GM18507 (cell line): ENCODE data around the gene ALOX5AP.

ENCODE experiments used
- DNase-seq: peaks from one replicate; pipeline ENCODE4 v3.0.0; 2011; ENCODE audit warnings: low read depth; ENCODE audit not compliant: insufficient read length; ENCODE audit errors: extremely low spot score
- FAIRE-seq: peaks from 2 replicates; lab custom pipeline; 2011; peaks lifted over from hg19 to GRCh38; lab: Jason Lieb, UNC

Gene ALOX5AP

DNA sequence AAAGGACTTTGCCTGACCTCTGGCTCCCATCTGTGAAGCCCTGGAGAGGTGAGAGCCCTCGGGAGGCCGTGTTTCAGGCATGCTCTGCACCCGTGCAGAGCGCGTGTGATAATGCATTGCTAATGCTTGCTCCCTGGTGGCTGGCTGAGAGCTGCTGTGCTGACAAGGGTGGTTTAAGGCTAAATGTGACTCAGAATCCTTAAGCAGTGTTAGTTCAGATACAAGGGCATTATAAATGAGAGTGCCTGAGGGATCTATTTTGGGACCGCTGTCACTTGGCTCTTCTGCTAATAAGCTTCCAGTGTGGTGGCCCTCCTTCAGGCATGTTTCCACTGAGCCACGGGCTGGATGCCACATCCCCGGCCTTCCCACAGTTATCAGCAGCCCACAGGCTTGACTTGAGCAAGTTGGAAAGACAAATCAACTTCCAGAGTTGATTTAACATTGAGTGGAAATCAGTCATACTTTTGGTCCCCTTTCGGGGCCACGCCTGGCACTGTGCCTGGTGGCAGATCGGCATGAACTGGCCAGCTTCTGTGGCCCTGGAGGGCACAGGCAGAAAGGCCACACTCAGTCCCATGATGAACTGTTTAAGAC is 17.0 kb downstream of the ALOX5AP start:
- no peak for FAIRE-seq

DNA sequence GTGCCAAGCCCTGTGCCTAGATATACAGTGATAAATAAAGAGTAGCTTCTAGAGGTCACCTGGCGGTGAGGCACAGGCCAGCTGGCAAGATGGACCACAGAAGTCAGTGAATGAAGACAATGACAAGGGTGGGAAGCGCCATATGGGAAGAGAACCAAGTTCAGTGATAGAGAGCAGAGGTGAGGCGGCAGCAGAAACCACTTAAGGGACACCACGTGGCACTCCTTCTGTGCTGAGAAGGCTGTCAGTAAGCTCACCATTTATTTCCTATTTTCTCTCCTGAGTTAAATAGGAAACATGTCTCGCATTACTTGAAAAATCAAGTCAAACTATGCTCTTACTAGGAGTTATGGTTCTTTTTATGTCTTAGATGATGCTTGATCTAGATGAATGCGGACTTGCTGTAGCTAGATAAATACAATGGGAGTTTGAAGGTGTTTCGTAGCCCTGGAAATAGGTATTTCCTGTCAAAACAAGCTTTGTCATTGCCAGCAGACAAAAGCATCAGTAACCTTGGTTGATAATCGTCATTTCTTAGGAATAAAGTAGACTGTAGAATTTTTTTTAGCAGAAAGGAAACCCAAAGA is 17.8 kb downstream of the ALOX5AP start:
- DNase-seq (no peak), FAIRE-seq (no peak)

More for the DNA sequence above, 17.0 kb downstream of the ALOX5AP start:
- no peak for DNase-seq

DNA sequence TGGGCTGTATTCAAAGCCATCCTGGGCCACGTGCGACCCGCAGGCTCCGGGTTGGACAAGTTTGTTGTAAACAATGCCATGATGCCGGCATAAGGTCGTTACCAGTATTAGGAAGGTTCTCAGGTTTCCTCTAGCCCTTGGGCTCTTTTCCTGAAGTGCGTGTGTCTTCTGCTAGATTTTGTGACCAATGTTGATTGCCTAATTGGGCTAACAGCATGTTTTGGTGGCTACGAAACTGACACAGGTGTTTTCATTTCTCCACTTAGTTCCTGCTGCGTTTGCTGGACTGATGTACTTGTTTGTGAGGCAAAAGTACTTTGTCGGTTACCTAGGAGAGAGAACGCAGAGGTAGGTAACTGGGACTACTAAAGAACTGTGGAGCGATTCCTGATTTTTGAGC is 20.3 kb downstream of the ALOX5AP start:
- no peak for FAIRE-seq
- no peak for DNase-seq

DNA sequence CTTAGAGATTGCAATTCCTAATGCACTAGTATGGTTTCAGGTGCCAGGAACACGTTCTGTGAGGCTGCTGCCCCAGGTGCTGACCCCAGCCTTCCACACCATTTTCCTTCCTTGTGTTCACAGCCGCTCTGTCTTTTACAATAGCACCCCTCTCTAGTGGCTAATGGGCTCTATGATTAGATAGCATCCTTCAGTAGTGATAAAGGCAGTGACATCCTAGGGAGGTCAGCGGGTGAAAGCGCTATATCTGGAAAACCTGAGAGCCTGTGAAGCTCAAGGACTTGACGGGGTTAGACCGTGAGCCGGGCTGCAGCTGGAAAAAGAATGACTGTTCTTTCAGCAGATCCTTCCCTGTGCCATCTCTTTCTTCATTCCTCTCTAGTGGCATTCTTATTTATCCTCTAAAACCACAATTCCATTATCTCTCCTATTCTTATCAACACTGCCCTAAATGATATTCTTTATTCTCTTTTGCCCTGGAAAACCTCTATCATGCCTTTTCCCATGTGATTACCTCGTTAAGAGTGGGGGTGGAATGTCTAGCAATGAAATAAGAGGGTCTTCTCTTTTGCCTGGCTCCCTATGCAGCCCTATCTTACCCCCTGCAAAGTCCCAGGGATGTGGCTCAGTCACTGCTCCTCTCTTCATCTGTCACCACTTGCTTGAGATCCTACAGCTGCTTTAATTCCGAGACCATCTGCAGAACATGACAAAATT is 21.8 kb downstream of the ALOX5AP start:
- DNase-seq (no peak), FAIRE-seq (no peak)

DNA sequence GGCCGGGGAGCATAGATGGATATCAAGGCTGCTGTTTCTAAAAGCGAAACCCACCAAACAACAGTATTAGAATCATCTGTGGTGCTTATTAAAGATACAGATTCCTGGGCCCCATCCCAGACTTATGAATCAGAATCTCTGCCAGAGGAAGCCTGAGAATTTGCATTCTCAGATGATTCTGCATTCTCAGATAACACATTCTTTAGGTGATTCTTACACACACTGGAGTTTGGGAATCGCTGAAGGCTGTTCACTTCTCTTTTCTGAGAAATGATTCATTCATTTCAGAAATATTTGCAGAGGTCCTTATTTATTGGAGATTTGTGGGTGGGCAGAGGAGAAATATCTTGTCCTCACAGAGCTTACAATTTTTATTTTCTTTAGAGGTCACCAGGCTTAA is 24.4 kb downstream of the ALOX5AP start:
- no peak for FAIRE-seq
- no peak for DNase-seq

DNA sequence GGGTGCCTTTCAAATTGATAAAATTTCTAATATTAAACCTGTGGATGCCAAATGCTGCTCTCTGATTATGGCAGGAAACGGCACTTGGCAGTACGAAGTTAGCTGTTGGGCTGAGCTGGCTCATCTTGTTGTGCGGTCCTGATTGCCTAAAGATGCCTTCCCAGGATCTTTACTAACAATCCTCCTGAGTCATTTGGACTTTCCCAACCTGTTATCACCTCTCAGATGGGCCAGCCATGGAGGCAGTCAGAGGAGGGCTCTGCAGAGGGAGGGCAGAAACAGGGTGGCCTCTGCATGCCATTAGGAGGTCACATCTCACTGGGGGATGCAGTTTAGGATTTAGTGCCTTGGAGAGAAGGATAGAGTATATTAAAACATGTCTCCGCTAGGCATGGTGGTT is 27.3 kb downstream of the ALOX5AP start:
- FAIRE-seq (no peak), DNase-seq (no peak)

DNA sequence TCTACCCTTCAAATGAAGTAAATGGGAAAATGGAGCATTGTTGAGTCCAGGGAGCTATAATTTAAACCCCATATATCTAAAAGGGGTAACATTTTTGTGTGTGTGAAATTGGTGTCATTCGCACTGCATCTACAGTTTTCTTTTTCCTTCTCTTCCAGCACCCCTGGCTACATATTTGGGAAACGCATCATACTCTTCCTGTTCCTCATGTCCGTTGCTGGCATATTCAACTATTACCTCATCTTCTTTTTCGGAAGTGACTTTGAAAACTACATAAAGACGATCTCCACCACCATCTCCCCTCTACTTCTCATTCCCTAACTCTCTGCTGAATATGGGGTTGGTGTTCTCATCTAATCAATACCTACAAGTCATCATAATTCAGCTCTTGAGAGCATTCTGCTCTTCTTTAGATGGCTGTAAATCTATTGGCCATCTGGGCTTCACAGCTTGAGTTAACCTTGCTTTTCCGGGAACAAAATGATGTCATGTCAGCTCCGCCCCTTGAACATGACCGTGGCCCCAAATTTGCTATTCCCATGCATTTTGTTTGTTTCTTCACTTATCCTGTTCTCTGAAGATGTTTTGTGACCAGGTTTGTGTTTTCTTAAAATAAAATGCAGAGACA is 28.6 kb downstream of the ALOX5AP start:
- no peak for FAIRE-seq
- no peak for DNase-seq

DNA sequence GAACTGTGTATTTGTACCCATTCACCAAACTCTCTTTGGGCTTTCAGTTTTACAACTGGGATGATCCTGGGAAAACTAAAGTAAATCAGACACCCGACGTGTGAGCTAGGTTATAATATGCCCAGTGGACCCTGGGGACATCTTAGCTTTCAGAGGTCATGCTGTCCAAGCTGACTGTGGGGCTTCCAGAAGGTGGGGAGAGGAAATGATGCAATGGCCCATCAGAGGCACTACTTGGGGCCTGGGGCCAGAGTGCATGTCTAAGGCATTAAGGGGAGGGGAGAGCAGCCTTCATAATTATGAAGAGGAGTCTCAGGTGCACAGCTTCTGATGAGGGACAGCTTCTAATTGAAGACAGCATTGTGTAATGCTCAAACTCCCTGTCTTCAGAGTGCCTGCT is 30.9 kb downstream of the ALOX5AP start:
- FAIRE-seq (no peak), DNase-seq (no peak)

DNA sequence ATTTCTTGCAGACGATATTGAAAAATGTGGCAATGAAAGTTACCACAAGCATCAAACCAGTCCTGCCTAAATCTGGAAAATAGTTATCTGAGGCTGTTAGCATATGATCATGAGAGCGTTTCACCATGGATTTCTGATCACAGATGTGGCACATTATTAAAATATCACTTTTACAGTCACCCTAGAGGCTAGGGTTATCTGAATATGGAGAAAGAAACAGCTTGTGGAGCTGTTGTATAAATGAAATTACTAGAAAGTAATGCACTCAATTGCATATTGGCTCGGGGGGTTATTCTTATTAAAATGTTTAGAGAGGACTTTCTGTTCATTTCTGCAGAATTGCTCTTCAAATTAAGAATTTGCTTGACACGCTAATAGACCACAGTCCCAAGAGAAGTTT is 35.6 kb downstream of the ALOX5AP start:
- FAIRE-seq, result no peak
- DNase-seq, result no peak

DNA sequence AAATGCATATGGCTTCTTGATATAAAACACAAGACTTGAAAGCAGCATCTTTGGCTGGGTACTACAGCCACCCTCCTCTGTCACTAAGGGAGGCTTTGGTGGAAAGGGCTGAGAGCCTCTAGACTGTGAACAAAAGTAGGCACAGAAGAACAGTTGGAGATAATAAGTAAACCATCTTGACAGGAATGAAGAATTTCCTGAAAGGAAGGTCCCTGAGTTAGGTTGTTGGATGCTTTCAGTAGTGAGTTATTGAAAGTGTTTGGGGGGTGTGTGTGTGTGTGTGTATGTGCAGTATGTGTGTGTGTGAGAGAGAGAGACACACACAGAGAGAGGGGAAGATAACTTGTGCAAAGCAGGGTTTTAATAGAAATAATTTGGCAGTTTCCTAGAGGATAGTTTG is 38.2 kb downstream of the ALOX5AP start:
- DNase-seq (no peak), FAIRE-seq (no peak)

DNA sequence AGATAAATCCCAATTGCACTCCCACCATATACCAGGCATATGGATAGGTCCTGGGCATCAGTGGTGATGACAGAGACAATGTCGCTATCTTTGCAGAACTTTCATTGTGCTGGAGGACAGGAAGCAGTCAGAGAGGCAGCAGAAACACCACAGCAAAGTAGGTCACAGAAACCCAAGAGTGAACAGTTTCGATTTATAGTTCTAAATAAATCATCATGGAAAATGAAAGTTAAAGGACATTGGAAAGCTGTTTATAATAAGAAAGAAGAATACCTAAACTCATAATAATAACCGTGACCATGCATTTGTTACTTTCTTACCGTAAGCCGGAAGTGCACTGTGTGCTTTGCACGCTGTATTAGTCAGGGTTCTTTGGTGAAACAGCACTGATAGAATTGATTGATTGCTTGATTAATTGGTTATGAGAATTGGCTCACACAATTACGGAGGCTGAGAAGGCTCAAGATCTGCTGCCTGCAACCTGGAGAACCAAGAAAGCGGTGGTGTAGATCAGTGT is 38.9 kb downstream of the ALOX5AP start:
- peak; percentile 68 for FAIRE-seq
- no peak for DNase-seq

DNA sequence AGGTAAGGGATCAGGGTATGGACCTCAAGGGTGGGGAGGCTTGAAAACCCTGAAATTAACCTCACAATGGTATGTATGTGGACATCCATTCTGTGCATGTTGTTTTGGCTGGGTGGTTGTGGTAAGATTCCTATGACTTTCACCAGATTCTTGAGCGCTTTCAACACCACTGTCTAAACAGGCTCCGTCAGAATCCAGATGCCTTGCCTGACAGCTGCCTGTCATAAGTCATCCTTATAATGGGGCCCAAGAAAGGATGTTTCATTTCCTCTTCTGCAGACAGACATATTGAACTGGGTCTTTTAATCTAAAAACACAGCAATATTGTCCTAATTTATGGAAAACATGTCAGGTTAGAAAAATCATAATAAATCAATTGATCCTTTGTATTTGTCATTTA is 41.3 kb downstream of the ALOX5AP start:
- no peak for DNase-seq
- no peak for FAIRE-seq

DNA sequence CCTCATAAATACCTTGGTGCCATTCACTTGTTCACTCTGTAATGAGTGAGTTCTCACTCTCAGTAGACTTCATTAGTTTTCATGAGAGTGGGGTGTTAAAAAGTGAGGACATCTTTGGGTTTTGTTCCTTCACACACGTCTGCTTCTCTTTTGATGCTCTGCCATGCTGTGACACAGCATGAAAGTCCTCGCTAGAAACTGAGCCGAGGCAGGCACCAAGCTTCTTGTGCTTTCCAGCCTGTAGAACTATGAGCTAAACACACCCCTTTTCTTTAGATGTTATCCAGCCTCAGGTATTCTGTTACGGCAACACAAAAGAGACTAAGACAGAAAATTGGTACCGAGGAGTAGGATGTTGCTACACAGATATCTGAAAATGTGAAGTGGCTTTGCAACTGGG is 43.7 kb downstream of the ALOX5AP start:
- no peak for DNase-seq
- no peak for FAIRE-seq

DNA sequence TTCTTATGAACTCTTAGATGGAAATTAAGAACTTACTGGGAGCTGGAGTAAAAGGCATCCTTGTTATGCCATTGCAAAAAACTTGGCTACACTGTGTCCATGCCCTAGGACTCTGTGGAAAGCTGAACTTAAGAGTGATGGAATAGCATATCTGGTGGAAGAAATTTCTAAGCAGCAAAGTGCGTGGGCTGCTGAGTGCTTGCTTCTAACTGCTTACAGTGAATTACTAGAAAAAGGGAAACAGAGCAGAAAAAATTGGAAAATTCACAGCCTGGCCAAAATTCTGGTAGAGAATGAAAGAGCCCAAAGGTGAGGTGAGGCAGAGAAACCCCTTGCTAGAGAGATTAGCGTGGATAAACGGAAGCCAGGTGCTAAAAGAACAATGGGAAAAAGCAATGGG is 44.3 kb downstream of the ALOX5AP start:
- FAIRE-seq, result no peak
- no peak for DNase-seq

DNA sequence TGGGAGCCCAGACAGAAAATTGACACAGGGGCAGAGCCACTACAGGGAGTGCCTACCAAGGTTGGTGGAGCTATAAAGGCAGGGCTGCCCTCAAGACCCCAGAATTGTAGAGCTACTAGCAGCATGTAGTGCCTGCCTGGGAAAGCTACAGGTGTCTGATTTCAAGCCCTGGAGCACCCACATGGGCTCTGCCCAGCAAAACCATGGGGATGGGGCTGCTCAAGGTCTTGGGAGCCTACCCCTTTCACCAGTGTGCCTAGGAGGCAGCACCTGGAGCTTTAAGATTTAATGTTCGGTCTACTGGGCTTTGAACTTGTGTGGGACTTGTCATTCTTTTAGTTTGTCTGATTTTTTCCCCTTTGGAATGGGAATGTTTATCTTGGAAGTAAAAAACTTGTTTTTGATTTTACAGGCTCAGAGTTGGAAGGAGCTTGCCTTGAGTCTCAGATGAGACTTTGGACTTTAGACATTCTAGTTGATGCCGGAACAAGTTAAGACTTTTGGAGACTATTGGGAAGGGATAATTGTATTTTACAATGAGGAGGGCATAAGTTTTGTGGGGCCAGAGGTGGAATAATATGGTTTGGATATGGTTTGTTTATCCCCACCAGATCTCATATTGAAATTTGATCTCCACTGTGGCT is 45.1 kb downstream of the ALOX5AP start:
- FAIRE-seq, result no peak
- DNase-seq, result no peak

DNA sequence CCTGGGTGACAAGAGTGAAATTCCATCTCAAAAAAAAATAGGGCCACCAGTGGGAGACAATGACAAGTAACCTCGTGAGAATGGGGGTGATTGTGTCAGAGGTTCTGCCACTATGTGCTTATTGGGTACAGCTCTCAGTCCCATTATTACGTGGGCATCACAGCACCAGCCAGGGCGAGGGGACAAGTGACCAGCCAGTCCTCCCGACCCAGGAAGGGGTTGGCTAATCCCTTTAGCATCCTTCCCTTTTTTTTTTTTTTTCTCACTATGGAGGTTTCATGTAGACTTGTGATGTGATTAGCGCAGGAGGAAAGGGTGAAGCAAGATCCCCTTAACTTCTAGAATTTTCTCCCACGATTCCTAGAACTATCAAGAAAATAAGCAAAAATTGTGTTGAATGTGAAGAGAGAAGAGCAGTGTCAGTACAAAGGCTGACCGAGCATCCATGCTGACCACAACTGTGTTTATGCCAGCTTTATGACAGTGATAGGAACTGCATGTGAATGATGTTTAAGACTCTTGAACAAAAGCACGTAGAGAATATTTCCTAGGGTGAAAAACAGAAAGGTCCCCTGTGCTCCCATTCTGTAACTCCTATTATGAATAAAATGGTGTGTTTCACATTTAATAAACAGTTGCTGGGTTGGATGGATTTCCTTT is 50.0 kb downstream of the ALOX5AP start:
- FAIRE-seq (no peak), DNase-seq (no peak)

DNA sequence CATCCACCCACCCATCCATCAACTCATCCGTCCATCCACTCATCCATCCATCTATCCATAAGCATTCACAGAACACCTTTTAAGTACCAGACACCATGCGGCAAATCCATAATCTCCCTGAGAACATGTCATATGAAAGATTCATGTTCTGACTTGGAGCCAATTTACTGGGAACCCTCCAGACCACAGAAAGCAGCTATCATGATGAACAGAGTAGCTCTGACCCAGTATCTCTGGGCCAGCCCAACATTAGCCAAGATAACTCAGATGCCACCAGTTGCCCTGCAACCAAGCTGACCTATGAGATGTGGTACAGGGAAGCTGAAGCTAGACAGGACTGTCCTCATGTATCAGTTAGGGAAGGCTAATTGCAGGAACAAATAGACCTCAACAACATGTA is 51.3 kb downstream of the ALOX5AP start:
- FAIRE-seq (no peak), DNase-seq (no peak)

DNA sequence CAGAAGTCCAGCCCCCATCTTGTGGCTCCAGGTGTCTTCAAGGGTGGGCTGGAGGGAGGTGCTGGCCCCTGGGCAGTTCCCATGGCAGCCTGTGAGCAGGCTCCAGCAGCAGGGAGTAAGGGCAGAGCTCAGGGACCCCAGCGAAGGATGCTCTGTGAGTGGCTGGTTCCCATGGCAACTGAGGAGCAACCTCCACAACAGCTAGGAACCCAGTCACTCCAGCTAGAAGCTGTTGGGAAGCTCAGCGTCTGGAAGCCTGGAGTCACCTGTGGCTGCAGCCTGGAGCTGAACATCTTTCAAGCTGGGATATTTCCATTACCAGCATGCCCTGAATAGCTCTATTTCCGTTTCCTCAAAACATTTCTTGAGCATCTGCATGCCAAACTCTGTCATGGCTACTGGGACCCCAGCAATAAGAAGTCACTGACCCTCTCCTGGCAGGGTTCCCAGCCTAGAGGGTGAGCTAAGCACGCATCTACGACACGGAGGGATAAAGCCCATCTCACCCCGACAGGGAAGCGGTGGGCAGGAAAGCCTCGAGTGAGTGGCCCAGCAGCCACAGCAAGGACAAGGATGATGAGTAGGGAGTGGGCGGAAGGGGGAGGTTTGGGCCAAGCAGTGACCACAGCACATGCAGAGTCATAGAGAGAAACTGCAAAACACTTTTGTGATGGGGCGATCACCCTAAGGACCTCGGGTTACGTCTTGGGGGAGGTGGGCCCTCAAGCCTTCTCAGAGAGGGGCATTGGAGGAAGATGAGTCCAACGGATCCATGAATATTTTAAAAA is 52.6 kb downstream of the ALOX5AP start:
- FAIRE-seq, result no peak

More for the DNA sequence above, 52.6 kb downstream of the ALOX5AP start:
- no peak for DNase-seq
